Measurements from ENCODE around the gene TXNRD1. TPM values are rescaled to one million over a fixed set of nuclear protein-coding genes. Genes with fewer than 3 reads are reported as not detected.

Gene TXNRD1
- total and polyA plus RNA-seq, 2 donors (not counting 1 experiment from before 2014, with no cell fraction given): 436 to 1,000 TPM

DNA sequence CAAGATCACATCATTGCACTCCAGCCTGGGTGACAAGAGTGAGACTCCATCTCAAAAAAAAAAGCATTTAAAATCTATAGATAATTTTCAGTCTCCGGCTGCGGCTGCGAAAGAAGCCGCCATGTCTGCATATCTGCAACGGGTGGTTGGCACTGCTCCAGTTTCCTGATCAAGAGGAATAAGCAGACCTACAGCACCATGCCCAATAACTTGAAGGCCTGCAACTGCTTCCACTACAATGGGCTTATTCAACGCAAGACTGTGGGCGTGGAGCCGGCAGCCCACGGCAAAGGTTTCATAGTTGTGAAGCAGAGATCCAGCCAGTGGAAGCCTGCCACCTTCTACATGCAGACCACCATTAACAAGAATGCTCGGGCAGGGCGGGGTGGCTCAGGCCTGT, 57.4 kb downstream of the TXNRD1 start:
- Histone ChIP-seq H3K4me1 (ENCODE audit: control insufficient read depth, extremely low read depth, insufficient read depth, low read length) (peaks cover 5% of the 10 kb centered on the region), H3K9me3 (ENCODE audit: control insufficient read depth, insufficient read depth, low read depth, low read length) (no peaks in the 10 kb centered on the region), H2AFZ (ENCODE audit: low read length) (no peak overlapping the region), H3K4me3 (replicated peaks in 1 of 4; ENCODE audit: control extremely low read depth in 1 of 4, insufficient read depth in 1 of 4, low read depth in 3 of 4, low read length in 4 of 4) (no peak overlapping the region), H3K79me2 (ENCODE audit: control insufficient read depth, insufficient read depth, low read length) (no peaks in the 10 kb centered on the region), H3K9ac (ENCODE audit: insufficient read depth, low read length) (no peak overlapping the region), H3K27ac (ENCODE audit: insufficient read depth, low read length) (no peak overlapping the region), H3K27me3 (ENCODE audit: control insufficient read depth, insufficient read depth, low read length) (no peaks in the 10 kb centered on the region), H3K36me3 (ENCODE audit: control insufficient read depth, insufficient read depth, low read length) (no peaks in the 10 kb centered on the region), H4K20me1 (ENCODE audit: control insufficient read depth, extremely low read depth, insufficient read depth, low read length) (no peaks in the 10 kb centered on the region), H3K4me2 (ENCODE audit: extremely low read depth, insufficient read depth, low read length) (no peak overlapping the region)
- no peak for DNase-seq (ENCODE audit: low read depth in 2 of 2)
- TF ChIP-seq EZH2 (IDR thresholded peaks at IDR 0.05; ENCODE audit: low read length, missing control alignments) (no peak), CTCF (conservative IDR thresholded peaks at IDR 0.05 in 1 of 2, IDR thresholded peaks at IDR 0.05 in 1 of 2; ENCODE audit: low read depth in 1 of 2, low read length in 2 of 2) (no peak)

DNA sequence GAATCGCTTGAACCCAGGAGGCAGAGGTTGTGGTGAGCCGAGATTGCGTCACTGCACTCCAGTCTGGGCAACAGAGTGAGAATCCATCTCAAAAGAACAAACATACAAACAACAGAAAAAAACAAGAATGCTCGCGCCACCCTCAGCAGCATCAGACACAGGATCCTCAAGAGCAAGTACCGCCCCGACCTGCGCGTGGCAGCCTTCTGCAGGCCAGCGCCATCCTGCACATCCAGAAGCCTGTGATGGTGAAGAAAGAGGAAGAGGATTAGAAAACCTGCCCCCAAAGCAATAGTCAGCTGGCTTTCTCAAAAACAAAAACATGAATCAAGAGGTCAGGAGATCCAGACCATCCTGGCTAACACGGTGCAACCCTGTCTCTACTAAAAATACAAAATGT, 57.9 kb downstream of the TXNRD1 start:
- Histone ChIP-seq H3K79me2 (ENCODE audit: control insufficient read depth, insufficient read depth, low read length) (no peaks in the 10 kb centered on the region), H3K9me3 (ENCODE audit: control insufficient read depth, insufficient read depth, low read depth, low read length) (no peaks in the 10 kb centered on the region), H4K20me1 (ENCODE audit: control insufficient read depth, extremely low read depth, insufficient read depth, low read length) (no peaks in the 10 kb centered on the region), H3K27ac (ENCODE audit: insufficient read depth, low read length) (no peak overlapping the region), H3K36me3 (ENCODE audit: control insufficient read depth, insufficient read depth, low read length) (no peaks in the 10 kb centered on the region), H3K9ac (ENCODE audit: insufficient read depth, low read length) (no peak overlapping the region), H3K4me2 (ENCODE audit: extremely low read depth, insufficient read depth, low read length) (no peak overlapping the region), H3K4me1 (ENCODE audit: control insufficient read depth, extremely low read depth, insufficient read depth, low read length) (peaks cover 5% of the 10 kb centered on the region), H2AFZ (ENCODE audit: low read length) (no peak overlapping the region), H3K27me3 (ENCODE audit: control insufficient read depth, insufficient read depth, low read length) (no peaks in the 10 kb centered on the region), H3K4me3 (replicated peaks in 1 of 4; ENCODE audit: control extremely low read depth in 1 of 4, insufficient read depth in 1 of 4, low read depth in 3 of 4, low read length in 4 of 4) (no peak overlapping the region)
- no peak for DNase-seq (ENCODE audit: low read depth in 2 of 2)
- no peak for TF ChIP-seq EZH2 (IDR thresholded peaks at IDR 0.05; ENCODE audit: low read length, missing control alignments)
- TF ChIP-seq CTCF (conservative IDR thresholded peaks at IDR 0.05 in 1 of 2, IDR thresholded peaks at IDR 0.05 in 1 of 2; ENCODE audit: low read depth in 1 of 2, low read length in 2 of 2): no peak

- Histone ChIP-seq H3K4me1 (ENCODE audit: control insufficient read depth, extremely low read depth, insufficient read depth, low read length) (peaks cover 5% of the 10 kb centered on the region), H3K9me3 (ENCODE audit: control insufficient read depth, insufficient read depth, low read depth, low read length) (no peaks in the 10 kb centered on the region), H3K27me3 (ENCODE audit: control insufficient read depth, insufficient read depth, low read length) (no peaks in the 10 kb centered on the region), H3K27ac (ENCODE audit: insufficient read depth, low read length) (no peak overlapping the region), H3K9ac (ENCODE audit: insufficient read depth, low read length) (no peak overlapping the region), H3K4me2 (ENCODE audit: extremely low read depth, insufficient read depth, low read length) (no peak overlapping the region), H3K36me3 (ENCODE audit: control insufficient read depth, insufficient read depth, low read length) (no peaks in the 10 kb centered on the region), H3K4me3 (replicated peaks in 1 of 4; ENCODE audit: control extremely low read depth in 1 of 4, insufficient read depth in 1 of 4, low read depth in 3 of 4, low read length in 4 of 4) (no peak overlapping the region), H2AFZ (ENCODE audit: low read length) (no peak overlapping the region), H3K79me2 (ENCODE audit: control insufficient read depth, insufficient read depth, low read length) (peaks cover 4% of the 10 kb centered on the region), H4K20me1 (ENCODE audit: control insufficient read depth, extremely low read depth, insufficient read depth, low read length) (no peaks in the 10 kb centered on the region)
- no peak for DNase-seq (ENCODE audit: low read depth in 2 of 2)
- TF ChIP-seq CTCF (conservative IDR thresholded peaks at IDR 0.05 in 1 of 2, IDR thresholded peaks at IDR 0.05 in 1 of 2; ENCODE audit: low read depth in 1 of 2, low read length in 2 of 2): no peak
- TF ChIP-seq EZH2 (IDR thresholded peaks at IDR 0.05; ENCODE audit: low read length, missing control alignments): no peak
Measured at GRCh38 chr12:104274811-104275210, 59.2 kb downstream of the TXNRD1 start.
